ENCODE data around the gene SULF2. TPM values are rescaled to one million over a fixed set of nuclear protein-coding genes. Genes with fewer than 3 reads are reported as not detected.
A peak's percentile ranks its signal among the peaks of the same experiment; 100 is the strongest.

Gene SULF2
- total and polyA plus RNA-seq, 2 of the 13 experiments (the other 11 are each of a cell fraction or from before 2014, with no cell fraction given): 7.2 to 50.9 TPM

DNA sequence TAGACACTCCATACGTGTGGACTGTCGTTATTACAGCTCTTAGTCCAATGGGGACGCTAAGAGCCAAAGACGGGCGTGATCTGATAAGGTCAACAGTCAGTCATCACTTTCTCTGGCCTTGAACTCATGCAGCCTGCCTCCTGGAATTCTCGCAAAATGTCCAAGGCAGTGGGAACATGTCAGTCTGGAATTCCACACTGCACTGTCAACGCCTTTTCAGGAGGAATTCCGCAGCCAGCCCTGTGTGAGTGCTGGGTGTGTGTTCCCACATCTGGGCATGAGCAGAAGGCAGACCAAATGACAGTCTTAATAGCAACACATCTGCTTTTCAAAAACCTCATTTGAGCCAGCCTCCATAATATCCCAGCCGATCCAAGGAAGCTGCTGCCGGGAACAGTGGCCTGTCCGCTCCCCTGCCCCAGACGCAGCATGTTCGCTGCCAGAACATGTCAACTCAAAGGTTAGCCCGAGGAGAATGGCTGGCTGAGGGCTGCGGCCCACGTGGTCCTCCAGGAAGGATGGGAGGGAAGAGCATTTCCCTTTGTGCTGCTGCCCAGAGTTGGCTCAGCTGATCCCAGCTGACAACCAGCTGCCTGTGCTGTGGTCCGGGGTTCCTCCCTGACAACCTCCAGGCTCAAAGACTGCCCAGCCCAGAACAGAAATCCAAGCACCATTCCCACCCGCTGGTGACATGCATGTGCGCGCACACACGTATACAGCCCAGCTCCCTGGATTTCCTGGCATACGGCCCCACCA lies 103.1 kb downstream of the SULF2 start (continued):
- TF ChIP-seq RARA (CRISPR knock-in tag; IDR thresholded peaks at IDR 0.05) (peak; percentile 90), ZNF446 (CRISPR knock-in tag; IDR thresholded peaks at IDR 0.05) (no peak)

DNA sequence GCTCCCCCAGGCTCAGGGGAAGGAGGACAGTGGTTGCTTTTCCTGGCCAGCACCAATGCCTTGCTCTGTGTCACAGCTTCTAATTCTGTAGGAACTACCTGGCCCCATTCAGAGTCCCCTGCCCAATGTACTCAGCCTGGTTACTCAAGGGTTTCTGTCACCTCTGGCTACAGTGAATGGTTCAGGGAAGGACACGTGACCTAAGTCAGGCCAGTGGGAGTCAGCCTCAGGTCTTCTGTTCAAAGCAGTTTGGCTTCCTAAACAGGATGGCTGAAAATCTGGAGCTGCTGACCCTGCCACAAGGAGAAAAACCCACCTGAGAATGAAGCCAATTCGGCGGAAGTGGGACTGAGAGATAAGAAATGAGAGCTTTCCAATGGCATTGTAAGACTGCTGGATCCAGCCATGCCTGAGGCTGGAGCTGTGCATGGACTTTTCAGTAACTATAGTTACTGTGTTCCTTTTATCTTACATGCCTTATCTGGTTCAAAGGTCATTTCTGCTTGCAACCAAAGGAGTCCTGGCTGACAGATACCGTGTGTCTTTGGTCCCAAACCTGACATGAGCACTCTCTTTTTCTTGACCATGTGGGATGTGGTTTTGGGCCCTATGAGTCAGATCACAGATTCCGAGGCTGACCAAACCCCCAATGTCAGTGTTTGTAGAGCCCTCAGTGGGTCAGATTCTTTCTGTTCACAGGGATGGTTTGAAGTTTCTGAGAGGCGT lies 104.3 kb downstream of the SULF2 start:
- Histone ChIP-seq H3K9ac (ENCODE audit: insufficient read depth, low read depth, low read length) (no peak overlapping the region), H3K79me2 (ENCODE audit: insufficient read depth, low read length) (no peaks in the 10 kb centered on the region), H3K4me1 (ENCODE audit: insufficient read depth, low read length) (peaks cover 40% of the 10 kb centered on the region), H3K9me3 (ENCODE audit: low read length) (no peaks in the 10 kb centered on the region), H3K27ac (ENCODE audit: extremely low read length, insufficient read depth, low read length) (no peak overlapping the region), H2AFZ (ENCODE audit: low read length) (no peak overlapping the region), H3K27me3 (ENCODE audit: control insufficient read depth in 1 of 2, insufficient read depth in 2 of 2, low read length in 2 of 2) (no peaks in the 10 kb centered on the region), H3K4me2 (ENCODE audit: low read depth, low read length) (no peak overlapping the region), H4K20me1 (ENCODE audit: insufficient read depth, low read length) (no peaks in the 10 kb centered on the region), H3K4me3 (replicated peaks in 1 of 3; ENCODE audit: insufficient read depth in 1 of 3, low read depth in 2 of 3, low read length in 3 of 3) (no peak overlapping the region), H3K36me3 (replicated peaks in 1 of 2; ENCODE audit: control insufficient read depth in 1 of 2, insufficient read depth in 2 of 2, low read length in 2 of 2) (no peaks in the 10 kb centered on the region)
- BruUV-seq (replicated peaks): no TSS peak
- ChIA-PET CTCF (ENCODE audit: low intra/inter-chr PET ratio, low total read pairs) (no interaction called here), POLR2A (no interaction called here)
- in situ Hi-C loops (cut with HindIII; ENCODE audit: extremely low pct_ligation_motif_present, low pct_unique_long_range_greater_than_20kb): loop anchor here (5.0 kb wide), 2 partner anchors 101 to 941 kb away; no protein-coding TSS in a partner anchor
- 47% methylated on average over 6 of the region's 6 CpGs for WGBS (ENCODE audit: low lambda C conversion rate)
- intact Hi-C loops (cut with micrococcal nuclease; ENCODE audit: unreplicated experiment): loop anchor here (1.0 kb wide), 1 partner anchor 30 kb away; no protein-coding TSS in a partner anchor
- DNase-seq (ENCODE audit: low spot score) (peak; percentile 82), ATAC-seq (peak; percentile 3; the same call in 1 of the 3 replicates), FAIRE-seq (peak; percentile 67)
- TF ChIP-seq, protein P1, sequence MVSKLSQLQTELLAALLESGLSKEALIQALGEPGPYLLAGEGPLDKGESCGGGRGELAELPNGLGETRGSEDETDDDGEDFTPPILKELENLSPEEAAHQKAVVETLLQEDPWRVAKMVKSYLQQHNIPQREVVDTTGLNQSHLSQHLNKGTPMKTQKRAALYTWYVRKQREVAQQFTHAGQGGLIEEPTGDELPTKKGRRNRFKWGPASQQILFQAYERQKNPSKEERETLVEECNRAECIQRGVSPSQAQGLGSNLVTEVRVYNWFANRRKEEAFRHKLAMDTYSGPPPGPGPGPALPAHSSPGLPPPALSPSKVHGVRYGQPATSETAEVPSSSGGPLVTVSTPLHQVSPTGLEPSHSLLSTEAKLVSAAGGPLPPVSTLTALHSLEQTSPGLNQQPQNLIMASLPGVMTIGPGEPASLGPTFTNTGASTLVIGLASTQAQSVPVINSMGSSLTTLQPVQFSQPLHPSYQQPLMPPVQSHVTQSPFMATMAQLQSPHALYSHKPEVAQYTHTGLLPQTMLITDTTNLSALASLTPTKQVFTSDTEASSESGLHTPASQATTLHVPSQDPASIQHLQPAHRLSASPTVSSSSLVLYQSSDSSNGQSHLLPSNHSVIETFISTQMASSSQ (IDR thresholded peaks at IDR 0.05; ENCODE audit: low read depth): no peak
- TF ChIP-seq, protein P1 (CRISPR knock-in tag; IDR thresholded peaks at IDR 0.05; ENCODE audit: borderline replicate concordance): no peak
- 0 out of 2 replicates have a peak, but pooled peaks have one; percentile 23 for TF ChIP-seq BCL6 (CRISPR knock-in tag; IDR thresholded peaks at IDR 0.05)
- peak; percentile 74 for TF ChIP-seq HNF4A (CRISPR knock-in tag; IDR thresholded peaks at IDR 0.05)
- no peak for TF ChIP-seq SOX6 (IDR thresholded peaks at IDR 0.05)
- peak; percentile 19; the same call in 1 of the 2 replicates for TF ChIP-seq SOX6 (CRISPR knock-in tag; IDR thresholded peaks at IDR 0.05)
- TF ChIP-seq, protein P2, sequence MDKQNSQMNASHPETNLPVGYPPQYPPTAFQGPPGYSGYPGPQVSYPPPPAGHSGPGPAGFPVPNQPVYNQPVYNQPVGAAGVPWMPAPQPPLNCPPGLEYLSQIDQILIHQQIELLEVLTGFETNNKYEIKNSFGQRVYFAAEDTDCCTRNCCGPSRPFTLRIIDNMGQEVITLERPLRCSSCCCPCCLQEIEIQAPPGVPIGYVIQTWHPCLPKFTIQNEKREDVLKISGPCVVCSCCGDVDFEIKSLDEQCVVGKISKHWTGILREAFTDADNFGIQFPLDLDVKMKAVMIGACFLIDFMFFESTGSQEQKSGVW (CRISPR knock-in tag; IDR thresholded peaks at IDR 0.05; ENCODE audit: borderline replicate concordance): 0 out of 2 replicates have a peak, but pooled peaks have one; percentile 53
- 0 out of 2 replicates have a peak, but pooled peaks have one; percentile 31 for TF ChIP-seq ZBTB7B (CRISPR knock-in tag; IDR thresholded peaks at IDR 0.05)
- TF ChIP-seq, protein P3, sequence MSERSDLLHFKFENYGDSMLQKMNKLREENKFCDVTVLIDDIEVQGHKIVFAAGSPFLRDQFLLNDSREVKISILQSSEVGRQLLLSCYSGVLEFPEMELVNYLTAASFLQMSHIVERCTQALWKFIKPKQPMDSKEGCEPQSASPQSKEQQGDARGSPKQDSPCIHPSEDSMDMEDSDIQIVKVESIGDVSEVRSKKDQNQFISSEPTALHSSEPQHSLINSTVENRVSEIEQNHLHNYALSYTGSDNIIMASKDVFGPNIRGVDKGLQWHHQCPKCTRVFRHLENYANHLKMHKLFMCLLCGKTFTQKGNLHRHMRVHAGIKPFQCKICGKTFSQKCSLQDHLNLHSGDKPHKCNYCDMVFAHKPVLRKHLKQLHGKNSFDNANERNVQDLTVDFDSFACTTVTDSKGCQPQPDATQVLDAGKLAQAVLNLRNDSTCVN (CRISPR knock-in tag; IDR thresholded peaks at IDR 0.05; ENCODE audit: borderline replicate concordance): 0 out of 2 replicates have a peak, but pooled peaks have one; percentile 20
- 0 out of 2 replicates have a peak, but pooled peaks have one; percentile 38 for TF ChIP-seq PPARG (CRISPR knock-in tag; conservative IDR thresholded peaks at IDR 0.05)
- TF ChIP-seq RFX1 (IDR thresholded peaks at IDR 0.05): peak; percentile 60
- 0 out of 2 replicates have a peak, but pooled peaks have one; percentile 29 for TF ChIP-seq NCOR1 (IDR thresholded peaks at IDR 0.05; ENCODE audit: borderline replicate concordance, low read length)

All from HepG2 (cell line).